ENCODE data around the gene RAB17. TPM values are rescaled to one million over a fixed set of nuclear protein-coding genes. Genes with fewer than 3 reads are reported as not detected.
A peak's percentile ranks its signal among the peaks of the same experiment; 100 is the strongest.

The RAB17 gene
- total RNA-seq, 6 experiments from 2014 or later = 57.5 to 129 (median 77.9) TPM

GRCh38 chr2:237573721-237574415 lies 16.7 kb downstream of the RAB17 start:
- TF ChIP-seq POLR2A (IDR thresholded peaks at IDR 0.05) (no peak), CTCF (IDR thresholded peaks at IDR 0.05) (no peak)
- 76% methylated on average over 6 of the region's 8 CpGs for WGBS (ENCODE audit: insufficient coverage, low coverage, low lambda C conversion rate, missing lambda C conversion rate)
- DNase-seq (peak in 2 of 3 donors; percentile 21 to 51), ATAC-seq (peak in 2 of 4 donors; percentile 4 to 41)
- Histone ChIP-seq H3K27me3 (no peaks in the 10 kb centered on the region), H3K27ac (peak overlapping the region in 1 of 3 donors; percentile 86), H3K36me3 (peaks cover 0 to 19% (median 7%) of the 10 kb centered on the region in 4 donors), H3K4me1 (peaks cover 0 to 20% (median 6%) of the 10 kb centered on the region in 4 donors), H3K4me3 (no peak overlapping the region), H3K9me3 (no peaks in the 10 kb centered on the region)
- intact Hi-C loops (cut with DNase I) = loop anchor here in 1 of 2 donors (5.0 kb wide), 1 partner anchor 62 kb away; no protein-coding TSS in a partner anchor

GRCh38 chr2:237572742-237573101 lies 17.8 kb downstream of the RAB17 start:
- no CpG with 5 or more reads among the region's 4 CpGs for WGBS (ENCODE audit: insufficient coverage, low coverage, low lambda C conversion rate, missing lambda C conversion rate)
- no peak for TF ChIP-seq POLR2A (IDR thresholded peaks at IDR 0.05)
- TF ChIP-seq CTCF (IDR thresholded peaks at IDR 0.05) = no peak
- DNase-seq (peak in 2 of 3 donors; percentile 28 to 67), ATAC-seq (peak; percentile 9 to 39 (median 26))
- Histone ChIP-seq H3K27me3 (no peaks in the 10 kb centered on the region), H3K4me1 (peaks cover 0 to 20% (median 6%) of the 10 kb centered on the region in 4 donors), H3K27ac (peak overlapping the region in 2 of 3 donors; percentile 42 to 86), H3K36me3 (peaks cover 0 to 19% (median 7%) of the 10 kb centered on the region in 4 donors), H3K9me3 (no peaks in the 10 kb centered on the region), H3K4me3 (no peak overlapping the region)
- intact Hi-C loops (cut with DNase I) = loop anchor here in 1 of 2 donors (5.0 kb wide), 1 partner anchor 60 kb away; no protein-coding TSS in a partner anchor

GRCh38 chr2:237572021-237572741 lies 18.4 kb downstream of the RAB17 start:
- H3K4me3 ChIP-seq = no peak overlapping the region

More at GRCh38 chr2:237572021-237572741, 18.4 kb downstream of the RAB17 start:
- peak overlapping the region in 2 of 3 donors; percentile 42 to 86 for H3K27ac ChIP-seq
- intact Hi-C loops (cut with DNase I) = loop anchor here in 1 of 2 donors (5.0 kb wide), 1 partner anchor 60 kb away; no protein-coding TSS in a partner anchor
- H3K36me3 ChIP-seq = peaks cover 0 to 16% (median 5%) of the 10 kb centered on the region in 4 donors
- TF ChIP-seq POLR2A (IDR thresholded peaks at IDR 0.05) (no peak), CTCF (IDR thresholded peaks at IDR 0.05) (peak; percentile 97 to 99 (median 99))
- H3K4me1 ChIP-seq = peaks cover 0 to 20% (median 6%) of the 10 kb centered on the region in 4 donors
- no peaks in the 10 kb centered on the region for H3K9me3 ChIP-seq
- H3K27me3 ChIP-seq = no peaks in the 10 kb centered on the region
- DNase-seq = peak; percentile 90 to 92 (median 92)
- 5% methylated on average over 9 of the region's 24 CpGs for WGBS (ENCODE audit: insufficient coverage, low coverage, low lambda C conversion rate, missing lambda C conversion rate)
- peak; percentile 84 to 90 (median 86) for ATAC-seq

All from right lobe of liver (tissue), 6 donors.